Measurements from ENCODE around the gene NELFB. TPM values are rescaled to one million over a fixed set of nuclear protein-coding genes. Genes with fewer than 3 reads are reported as not detected.

Gene NELFB
- total and polyA plus RNA-seq, 4 donors = 4.7 to 24.6 (median 18.1) TPM

DNA sequence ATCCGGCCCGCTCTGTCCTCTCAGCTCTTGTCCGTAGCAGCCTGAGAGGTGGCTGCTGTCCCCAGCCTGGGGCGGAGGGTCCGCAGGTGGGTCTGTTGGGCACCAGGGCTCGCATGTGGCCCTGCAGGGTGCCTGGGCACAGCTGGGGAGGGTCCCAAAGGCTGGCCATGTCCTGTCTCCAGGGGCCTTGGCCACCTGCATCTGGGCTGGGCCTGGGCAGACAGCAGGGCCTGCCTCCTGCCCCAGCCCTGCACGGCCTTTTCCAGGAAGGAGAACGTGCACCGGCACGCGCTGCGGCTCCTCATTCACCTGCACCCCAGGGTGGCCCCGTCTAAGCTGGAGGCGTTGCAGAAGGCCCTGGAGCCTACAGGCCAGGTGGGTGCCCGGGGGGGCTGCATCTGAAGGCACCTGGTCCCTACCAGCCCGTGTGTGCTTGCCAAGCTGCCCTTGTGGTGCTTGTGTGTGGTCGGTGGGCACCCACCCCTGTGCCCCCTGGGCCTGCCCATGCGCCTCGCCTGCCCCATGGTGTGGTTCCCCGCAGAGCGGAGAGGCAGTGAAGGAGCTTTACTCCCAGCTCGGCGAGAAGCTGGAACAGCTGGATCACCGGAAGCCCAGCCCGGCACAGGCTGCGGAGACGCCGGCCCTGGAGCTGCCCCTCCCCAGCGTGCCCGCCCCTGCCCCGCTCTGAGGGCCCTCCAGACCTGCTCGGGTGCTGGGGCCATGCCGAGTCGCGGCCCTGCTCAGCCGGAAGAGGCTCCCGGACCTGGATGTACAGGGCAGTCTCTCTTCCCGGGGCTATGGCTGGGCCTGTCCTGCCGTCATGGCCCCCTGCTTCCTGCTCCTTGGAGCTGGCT lies 17.3 kb downstream of the NELFB start:
- no peak for DNase-seq (ENCODE audit: low spot score)
- WGBS = 94% methylated on average over 39 of the region's 39 CpGs
- TF ChIP-seq TAF1 (conservative IDR thresholded peaks at IDR 0.05) (no peak), FOXA1 (IDR thresholded peaks at IDR 0.05) (no peak), FOXA2 (IDR thresholded peaks at IDR 0.05) (no peak), NR2F2 (IDR thresholded peaks at IDR 0.05) (no peak), JUND (IDR thresholded peaks at IDR 0.05) (no peak), RXRA (IDR thresholded peaks at IDR 0.05) (no peak), SP1 (IDR thresholded peaks at IDR 0.05) (no peak), HNF4G (IDR thresholded peaks at IDR 0.05) (no peak), YY1 (IDR thresholded peaks at IDR 0.05) (no peak), GABPA (IDR thresholded peaks at IDR 0.05 in 1 of 2, conservative IDR thresholded peaks at IDR 0.05 in 1 of 2) (no peak), RAD21 (IDR thresholded peaks at IDR 0.05) (no peak), EGR1 (IDR thresholded peaks at IDR 0.05; ENCODE audit: low read depth in 2 of 2) (no peak)
- TF ChIP-seq, protein P1, sequence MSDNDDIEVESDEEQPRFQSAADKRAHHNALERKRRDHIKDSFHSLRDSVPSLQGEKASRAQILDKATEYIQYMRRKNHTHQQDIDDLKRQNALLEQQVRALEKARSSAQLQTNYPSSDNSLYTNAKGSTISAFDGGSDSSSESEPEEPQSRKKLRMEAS (IDR thresholded peaks at IDR 0.05) = no peak
- TF ChIP-seq, protein P2, sequence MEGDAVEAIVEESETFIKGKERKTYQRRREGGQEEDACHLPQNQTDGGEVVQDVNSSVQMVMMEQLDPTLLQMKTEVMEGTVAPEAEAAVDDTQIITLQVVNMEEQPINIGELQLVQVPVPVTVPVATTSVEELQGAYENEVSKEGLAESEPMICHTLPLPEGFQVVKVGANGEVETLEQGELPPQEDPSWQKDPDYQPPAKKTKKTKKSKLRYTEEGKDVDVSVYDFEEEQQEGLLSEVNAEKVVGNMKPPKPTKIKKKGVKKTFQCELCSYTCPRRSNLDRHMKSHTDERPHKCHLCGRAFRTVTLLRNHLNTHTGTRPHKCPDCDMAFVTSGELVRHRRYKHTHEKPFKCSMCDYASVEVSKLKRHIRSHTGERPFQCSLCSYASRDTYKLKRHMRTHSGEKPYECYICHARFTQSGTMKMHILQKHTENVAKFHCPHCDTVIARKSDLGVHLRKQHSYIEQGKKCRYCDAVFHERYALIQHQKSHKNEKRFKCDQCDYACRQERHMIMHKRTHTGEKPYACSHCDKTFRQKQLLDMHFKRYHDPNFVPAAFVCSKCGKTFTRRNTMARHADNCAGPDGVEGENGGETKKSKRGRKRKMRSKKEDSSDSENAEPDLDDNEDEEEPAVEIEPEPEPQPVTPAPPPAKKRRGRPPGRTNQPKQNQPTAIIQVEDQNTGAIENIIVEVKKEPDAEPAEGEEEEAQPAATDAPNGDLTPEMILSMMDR (IDR thresholded peaks at IDR 0.05; ENCODE audit: low read depth, low read length, missing input control) = no peak
- TF ChIP-seq, protein P3, sequence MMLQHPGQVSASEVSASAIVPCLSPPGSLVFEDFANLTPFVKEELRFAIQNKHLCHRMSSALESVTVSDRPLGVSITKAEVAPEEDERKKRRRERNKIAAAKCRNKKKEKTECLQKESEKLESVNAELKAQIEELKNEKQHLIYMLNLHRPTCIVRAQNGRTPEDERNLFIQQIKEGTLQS (IDR thresholded peaks at IDR 0.05) = no peak
- TF ChIP-seq, protein P4, sequence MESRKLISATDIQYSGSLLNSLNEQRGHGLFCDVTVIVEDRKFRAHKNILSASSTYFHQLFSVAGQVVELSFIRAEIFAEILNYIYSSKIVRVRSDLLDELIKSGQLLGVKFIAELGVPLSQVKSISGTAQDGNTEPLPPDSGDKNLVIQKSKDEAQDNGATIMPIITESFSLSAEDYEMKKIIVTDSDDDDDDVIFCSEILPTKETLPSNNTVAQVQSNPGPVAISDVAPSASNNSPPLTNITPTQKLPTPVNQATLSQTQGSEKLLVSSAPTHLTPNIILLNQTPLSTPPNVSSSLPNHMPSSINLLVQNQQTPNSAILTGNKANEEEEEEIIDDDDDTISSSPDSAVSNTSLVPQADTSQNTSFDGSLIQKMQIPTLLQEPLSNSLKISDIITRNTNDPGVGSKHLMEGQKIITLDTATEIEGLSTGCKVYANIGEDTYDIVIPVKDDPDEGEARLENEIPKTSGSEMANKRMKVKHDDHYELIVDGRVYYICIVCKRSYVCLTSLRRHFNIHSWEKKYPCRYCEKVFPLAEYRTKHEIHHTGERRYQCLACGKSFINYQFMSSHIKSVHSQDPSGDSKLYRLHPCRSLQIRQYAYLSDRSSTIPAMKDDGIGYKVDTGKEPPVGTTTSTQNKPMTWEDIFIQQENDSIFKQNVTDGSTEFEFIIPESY (IDR thresholded peaks at IDR 0.05) = no peak
- TF ChIP-seq, protein P5, sequence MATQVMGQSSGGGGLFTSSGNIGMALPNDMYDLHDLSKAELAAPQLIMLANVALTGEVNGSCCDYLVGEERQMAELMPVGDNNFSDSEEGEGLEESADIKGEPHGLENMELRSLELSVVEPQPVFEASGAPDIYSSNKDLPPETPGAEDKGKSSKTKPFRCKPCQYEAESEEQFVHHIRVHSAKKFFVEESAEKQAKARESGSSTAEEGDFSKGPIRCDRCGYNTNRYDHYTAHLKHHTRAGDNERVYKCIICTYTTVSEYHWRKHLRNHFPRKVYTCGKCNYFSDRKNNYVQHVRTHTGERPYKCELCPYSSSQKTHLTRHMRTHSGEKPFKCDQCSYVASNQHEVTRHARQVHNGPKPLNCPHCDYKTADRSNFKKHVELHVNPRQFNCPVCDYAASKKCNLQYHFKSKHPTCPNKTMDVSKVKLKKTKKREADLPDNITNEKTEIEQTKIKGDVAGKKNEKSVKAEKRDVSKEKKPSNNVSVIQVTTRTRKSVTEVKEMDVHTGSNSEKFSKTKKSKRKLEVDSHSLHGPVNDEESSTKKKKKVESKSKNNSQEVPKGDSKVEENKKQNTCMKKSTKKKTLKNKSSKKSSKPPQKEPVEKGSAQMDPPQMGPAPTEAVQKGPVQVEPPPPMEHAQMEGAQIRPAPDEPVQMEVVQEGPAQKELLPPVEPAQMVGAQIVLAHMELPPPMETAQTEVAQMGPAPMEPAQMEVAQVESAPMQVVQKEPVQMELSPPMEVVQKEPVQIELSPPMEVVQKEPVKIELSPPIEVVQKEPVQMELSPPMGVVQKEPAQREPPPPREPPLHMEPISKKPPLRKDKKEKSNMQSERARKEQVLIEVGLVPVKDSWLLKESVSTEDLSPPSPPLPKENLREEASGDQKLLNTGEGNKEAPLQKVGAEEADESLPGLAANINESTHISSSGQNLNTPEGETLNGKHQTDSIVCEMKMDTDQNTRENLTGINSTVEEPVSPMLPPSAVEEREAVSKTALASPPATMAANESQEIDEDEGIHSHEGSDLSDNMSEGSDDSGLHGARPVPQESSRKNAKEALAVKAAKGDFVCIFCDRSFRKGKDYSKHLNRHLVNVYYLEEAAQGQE (IDR thresholded peaks at IDR 0.05) = no peak

More for the DNA sequence above, 17.3 kb downstream of the NELFB start:
- H3K4me1 ChIP-seq (ENCODE audit: control insufficient read depth in 4 of 4, insufficient read depth in 4 of 4, low read length in 3 of 4) = peaks cover 12 to 62% (median 31%) of the 10 kb centered on the region in 4 donors
- peaks cover 0 to 13% (median 3%) of the 10 kb centered on the region in 4 donors for H3K36me3 ChIP-seq (ENCODE audit: control insufficient read depth in 4 of 4, insufficient read depth in 3 of 4, low read depth in 1 of 4, low read length in 3 of 4)
- peak overlapping the region in 1 of 2 donors; percentile 22 for H3K27ac ChIP-seq (ENCODE audit: low read depth in 1 of 2, low read length in 2 of 2)
- H3K9me3 ChIP-seq (ENCODE audit: control insufficient read depth in 4 of 4, low read length in 3 of 4) = no peaks in the 10 kb centered on the region
- no peak overlapping the region for H3K4me3 ChIP-seq (ENCODE audit: low read depth in 1 of 3, low read length in 3 of 3)
- no peaks in the 10 kb centered on the region for H3K27me3 ChIP-seq (ENCODE audit: control insufficient read depth in 4 of 4, insufficient read depth in 4 of 4, low read length in 3 of 4)
- H3K9ac ChIP-seq (ENCODE audit: low read depth in 1 of 2, low read length in 2 of 2) = no peak overlapping the region
